ENCODE data around the gene LZTS2. TPM values are rescaled to one million over a fixed set of nuclear protein-coding genes. Genes with fewer than 3 reads are reported as not detected.

The LZTS2 gene
- total RNA-seq, 2 experiments from 2014 or later: 10.4 to 12.1 TPM

DNA sequence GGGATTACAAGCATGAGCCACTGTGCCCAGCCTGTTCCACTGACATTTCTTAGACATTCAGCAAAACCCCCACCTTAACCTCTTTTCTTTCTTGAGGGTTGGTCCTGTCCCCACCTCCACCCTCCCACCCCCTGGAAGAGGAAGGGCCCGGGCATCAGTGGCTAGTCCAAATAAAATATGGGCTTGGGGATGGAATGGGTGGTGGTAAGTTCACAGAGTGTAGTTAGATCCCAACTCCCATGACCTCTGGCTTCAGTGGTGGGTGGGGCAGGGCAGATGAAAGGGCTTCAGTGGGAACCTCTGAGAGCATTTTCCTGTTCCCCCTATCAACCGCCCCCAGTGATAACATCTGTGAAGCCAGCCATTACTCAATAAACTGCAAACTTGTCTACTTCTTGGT lies 41.2 kb downstream of the LZTS2 start:
- H3K4me1 Mint-ChIP-seq: peaks cover 20% of the 10 kb centered on the region
- peaks cover 5% of the 10 kb centered on the region for H3K27me3 Mint-ChIP-seq
- H3K27ac Mint-ChIP-seq: no peak overlapping the region
- no peaks in the 10 kb centered on the region for H3K9me3 Mint-ChIP-seq
- peaks cover 4% of the 10 kb centered on the region for H3K36me3 Mint-ChIP-seq
- no peak for DNase-seq
- H3K4me3 Mint-ChIP-seq: no peak overlapping the region

DNA sequence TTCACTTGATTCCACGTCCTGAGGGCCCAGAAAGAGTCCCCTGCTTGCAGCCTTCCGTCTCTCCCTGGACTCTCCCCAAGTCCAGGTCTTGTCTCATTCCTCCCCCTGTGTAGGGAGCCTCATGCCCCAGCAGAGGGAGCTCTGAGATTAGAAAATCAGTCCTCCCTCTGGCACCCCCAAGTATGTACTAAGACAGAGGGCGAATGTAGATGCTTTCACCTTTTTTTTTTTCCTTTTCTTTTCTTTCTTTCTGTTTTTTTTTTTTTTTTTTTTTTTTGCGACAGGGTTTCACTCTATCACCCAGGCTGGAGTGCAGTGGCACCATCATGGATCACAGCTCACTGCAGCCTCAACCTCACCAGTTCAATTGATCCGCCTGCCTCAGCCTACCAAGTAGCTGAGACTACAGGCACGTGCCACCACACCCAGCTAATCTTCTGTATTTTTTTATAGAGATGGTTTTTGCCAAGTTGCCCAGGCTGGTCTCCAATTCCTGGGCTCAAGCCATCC lies 41.7 kb downstream of the LZTS2 start:
- peaks cover 4% of the 10 kb centered on the region for H3K36me3 Mint-ChIP-seq
- peak; percentile 66 for DNase-seq
- H3K4me1 Mint-ChIP-seq: peaks cover 20% of the 10 kb centered on the region
- no peaks in the 10 kb centered on the region for H3K9me3 Mint-ChIP-seq
- H3K27ac Mint-ChIP-seq: no peak overlapping the region
- no peak overlapping the region for H3K4me3 Mint-ChIP-seq
- peaks cover 10% of the 10 kb centered on the region for H3K27me3 Mint-ChIP-seq

DNA sequence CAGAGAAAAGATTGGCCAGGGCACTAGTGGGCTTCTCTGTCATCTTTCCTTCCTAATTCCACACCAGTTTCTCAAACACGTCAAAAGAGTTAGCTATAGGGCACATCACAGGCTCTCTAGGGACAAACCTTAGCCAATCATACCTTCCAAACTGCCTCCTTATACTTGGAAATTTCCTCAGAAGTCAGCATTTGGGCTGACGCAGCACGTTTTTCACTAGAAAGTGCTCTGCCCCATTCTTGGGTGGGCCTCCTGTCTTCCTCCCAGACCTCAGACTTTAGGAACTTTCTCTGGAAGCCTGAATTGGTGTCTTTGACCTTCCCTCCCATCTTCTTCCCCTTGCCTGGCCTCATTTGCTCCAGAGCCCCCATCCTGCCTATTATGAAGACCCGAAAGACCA lies 42.5 kb downstream of the LZTS2 start:
- Mint-ChIP-seq H3K27me3 (peaks cover 18% of the 10 kb centered on the region), H3K4me1 (peaks cover 20% of the 10 kb centered on the region), H3K9me3 (no peaks in the 10 kb centered on the region), H3K27ac (no peak overlapping the region), H3K36me3 (peaks cover 4% of the 10 kb centered on the region), H3K4me3 (peak overlapping the region; percentile 84)
- no peak for DNase-seq

DNA sequence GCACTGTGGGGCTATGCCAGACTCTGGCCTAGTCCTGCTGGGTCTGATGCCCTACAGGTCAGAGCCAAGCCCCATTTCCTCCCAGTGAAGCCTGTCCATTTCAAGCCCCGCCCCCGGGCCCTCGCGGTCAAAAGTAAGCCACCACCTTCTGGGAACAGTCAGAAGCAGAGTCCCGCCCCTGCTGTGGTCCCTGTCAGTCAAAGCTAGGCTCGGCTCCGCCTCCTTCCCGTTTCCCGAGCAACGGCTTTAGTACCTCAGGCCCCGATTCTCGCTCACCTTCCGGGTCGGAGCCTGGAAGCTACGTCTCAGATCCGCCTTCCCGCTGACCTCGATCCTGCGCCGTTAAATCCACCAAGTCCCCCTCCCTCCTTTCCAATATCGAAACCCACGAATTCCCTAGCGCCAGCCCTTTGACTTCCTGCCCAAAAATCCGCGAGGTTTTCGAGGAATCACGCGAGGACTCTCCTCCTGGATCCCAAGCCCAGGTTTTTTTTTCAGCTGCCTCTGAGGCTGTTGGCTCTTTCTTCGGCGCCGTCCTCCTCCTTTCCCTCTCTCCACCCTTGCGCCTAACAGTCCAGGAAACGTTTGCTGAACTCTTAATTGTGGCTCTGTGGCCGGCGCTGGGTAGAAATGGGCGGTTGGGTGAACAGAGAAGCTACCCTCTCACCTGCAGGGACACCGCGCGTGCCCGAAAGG lies 43.2 kb downstream of the LZTS2 start:
- peak overlapping the region; percentile 74 for H3K27ac Mint-ChIP-seq

DNA sequence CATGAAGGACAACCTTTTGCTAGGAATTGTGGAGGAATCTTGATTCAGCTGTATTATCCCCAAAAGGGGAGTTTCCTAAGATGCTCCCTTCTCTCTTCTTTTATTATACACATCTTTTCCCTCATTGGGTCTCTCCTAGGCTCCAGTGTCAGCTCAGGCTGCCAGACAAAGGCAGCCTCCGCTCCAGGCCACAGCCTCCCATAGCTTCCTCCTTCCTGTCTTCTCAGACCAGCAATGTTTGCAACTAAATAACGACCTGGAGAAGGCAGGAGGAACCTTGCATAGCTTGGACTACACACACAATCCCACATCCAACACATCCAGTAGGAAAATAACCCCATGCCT lies 43.7 kb downstream of the LZTS2 start:
- H3K4me1 Mint-ChIP-seq: peaks cover 20% of the 10 kb centered on the region
- DNase-seq: no peak
- no peaks in the 10 kb centered on the region for H3K36me3 Mint-ChIP-seq
- H3K4me3 Mint-ChIP-seq: peak overlapping the region; percentile 84
- H3K9me3 Mint-ChIP-seq: no peaks in the 10 kb centered on the region
- H3K27me3 Mint-ChIP-seq: peaks cover 30% of the 10 kb centered on the region
- no peak overlapping the region for H3K27ac Mint-ChIP-seq

More for the DNA sequence above, 43.2 kb downstream of the LZTS2 start:
- H3K36me3 Mint-ChIP-seq: peaks cover 4% of the 10 kb centered on the region
- H3K9me3 Mint-ChIP-seq: no peaks in the 10 kb centered on the region
- H3K4me1 Mint-ChIP-seq: peaks cover 20% of the 10 kb centered on the region
- peak; percentile 89 for DNase-seq
- peaks cover 25% of the 10 kb centered on the region for H3K27me3 Mint-ChIP-seq
- peak overlapping the region; percentile 84 for H3K4me3 Mint-ChIP-seq

DNA sequence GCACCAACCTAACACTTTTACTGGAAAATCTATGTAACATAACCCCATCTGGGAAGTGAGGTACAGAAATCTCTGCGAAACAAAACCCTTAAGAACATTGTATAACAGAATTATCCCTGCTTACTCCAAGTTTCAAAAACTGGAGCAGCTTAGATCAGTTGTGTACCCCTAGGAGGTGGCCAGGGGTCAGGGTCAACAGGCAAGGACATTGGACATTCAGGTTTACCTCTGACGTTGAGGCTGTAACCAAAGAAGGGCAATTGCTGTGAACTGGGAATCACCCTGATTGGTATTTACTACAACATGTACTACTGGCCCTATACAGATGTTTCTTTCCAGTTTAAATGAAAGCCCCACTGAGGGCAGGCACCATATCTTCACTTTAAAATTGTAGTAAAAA lies 44.5 kb downstream of the LZTS2 start:
- no peak overlapping the region for H3K27ac Mint-ChIP-seq
- H3K4me3 Mint-ChIP-seq: no peak overlapping the region
- no peaks in the 10 kb centered on the region for H3K9me3 Mint-ChIP-seq
- H3K36me3 Mint-ChIP-seq: no peaks in the 10 kb centered on the region
- peaks cover 20% of the 10 kb centered on the region for H3K4me1 Mint-ChIP-seq
- DNase-seq: no peak
- peaks cover 38% of the 10 kb centered on the region for H3K27me3 Mint-ChIP-seq

DNA sequence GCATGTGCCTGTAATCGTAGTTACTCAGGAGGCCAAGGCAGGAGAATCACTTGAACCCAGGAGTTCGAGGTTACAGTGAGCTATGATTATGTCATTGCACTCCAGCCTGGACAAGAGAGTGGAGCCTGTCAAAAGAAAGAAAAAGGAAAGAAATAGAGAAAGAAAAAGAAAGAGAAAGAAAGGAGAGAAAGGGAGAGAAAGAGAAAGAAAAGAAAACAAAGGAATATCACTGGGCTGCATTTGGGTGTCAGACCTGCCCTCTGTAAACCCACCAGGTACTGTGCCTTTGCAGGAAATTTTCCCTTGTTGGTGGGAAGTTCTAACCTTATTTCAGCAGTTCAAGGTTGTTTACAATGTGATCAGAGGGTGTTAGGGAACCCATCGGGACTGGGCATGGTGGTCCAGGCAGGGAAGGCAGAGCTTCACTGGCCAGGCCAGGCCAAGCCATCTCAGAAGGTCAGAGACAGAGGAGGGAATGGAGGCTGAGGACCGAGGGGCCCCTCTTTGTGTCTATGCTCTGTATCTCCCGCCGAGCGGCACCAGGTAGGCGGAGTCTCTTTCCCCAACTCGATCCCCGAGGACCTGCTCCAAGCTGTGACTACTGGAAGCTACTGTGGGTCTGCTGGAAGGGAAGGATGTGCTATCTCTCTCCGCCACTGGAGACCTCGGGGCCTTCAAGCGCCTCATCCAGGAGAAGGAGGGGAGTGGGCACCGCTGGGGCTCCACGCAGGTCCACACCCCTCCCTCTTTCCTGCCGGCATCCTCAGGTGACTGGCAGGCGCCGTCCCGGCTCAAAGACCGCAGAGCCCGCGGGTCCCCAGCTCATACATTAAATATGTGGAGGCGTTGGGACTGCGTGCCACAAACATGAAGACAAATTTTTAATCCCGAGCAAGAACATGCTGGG lies 47.0 kb downstream of the LZTS2 start:
- Mint-ChIP-seq H3K27me3 (peaks cover 59% of the 10 kb centered on the region), H3K4me1 (peaks cover 19% of the 10 kb centered on the region), H3K4me3 (no peak overlapping the region), H3K36me3 (no peaks in the 10 kb centered on the region), H3K9me3 (no peaks in the 10 kb centered on the region), H3K27ac (no peak overlapping the region)
- DNase-seq: no peak

DNA sequence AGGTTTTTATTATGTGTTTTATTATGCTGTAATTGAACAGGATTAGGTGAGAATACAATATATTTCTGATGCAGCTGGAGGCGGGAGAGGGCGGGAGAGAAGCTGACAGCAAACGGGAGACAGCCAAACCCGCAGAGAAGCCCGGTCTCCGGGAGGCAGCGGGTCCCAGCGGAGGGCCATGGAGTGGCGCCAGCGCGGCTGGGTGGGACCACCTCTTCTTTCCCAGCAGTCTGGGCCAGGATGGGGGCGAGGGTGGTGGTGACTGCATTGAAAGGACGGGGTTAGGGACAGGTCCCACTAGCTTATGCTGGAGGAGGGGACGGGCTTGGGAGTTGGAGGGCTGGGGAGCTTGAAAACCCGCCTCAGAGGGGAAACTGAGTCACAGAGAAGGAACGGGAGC lies 47.7 kb downstream of the LZTS2 start:
- H3K9me3 Mint-ChIP-seq: no peaks in the 10 kb centered on the region
- H3K27me3 Mint-ChIP-seq: peaks cover 59% of the 10 kb centered on the region
- DNase-seq: no peak
- no peak overlapping the region for H3K27ac Mint-ChIP-seq
- H3K36me3 Mint-ChIP-seq: no peaks in the 10 kb centered on the region
- H3K4me1 Mint-ChIP-seq: peaks cover 16% of the 10 kb centered on the region
- H3K4me3 Mint-ChIP-seq: no peak overlapping the region

DNA sequence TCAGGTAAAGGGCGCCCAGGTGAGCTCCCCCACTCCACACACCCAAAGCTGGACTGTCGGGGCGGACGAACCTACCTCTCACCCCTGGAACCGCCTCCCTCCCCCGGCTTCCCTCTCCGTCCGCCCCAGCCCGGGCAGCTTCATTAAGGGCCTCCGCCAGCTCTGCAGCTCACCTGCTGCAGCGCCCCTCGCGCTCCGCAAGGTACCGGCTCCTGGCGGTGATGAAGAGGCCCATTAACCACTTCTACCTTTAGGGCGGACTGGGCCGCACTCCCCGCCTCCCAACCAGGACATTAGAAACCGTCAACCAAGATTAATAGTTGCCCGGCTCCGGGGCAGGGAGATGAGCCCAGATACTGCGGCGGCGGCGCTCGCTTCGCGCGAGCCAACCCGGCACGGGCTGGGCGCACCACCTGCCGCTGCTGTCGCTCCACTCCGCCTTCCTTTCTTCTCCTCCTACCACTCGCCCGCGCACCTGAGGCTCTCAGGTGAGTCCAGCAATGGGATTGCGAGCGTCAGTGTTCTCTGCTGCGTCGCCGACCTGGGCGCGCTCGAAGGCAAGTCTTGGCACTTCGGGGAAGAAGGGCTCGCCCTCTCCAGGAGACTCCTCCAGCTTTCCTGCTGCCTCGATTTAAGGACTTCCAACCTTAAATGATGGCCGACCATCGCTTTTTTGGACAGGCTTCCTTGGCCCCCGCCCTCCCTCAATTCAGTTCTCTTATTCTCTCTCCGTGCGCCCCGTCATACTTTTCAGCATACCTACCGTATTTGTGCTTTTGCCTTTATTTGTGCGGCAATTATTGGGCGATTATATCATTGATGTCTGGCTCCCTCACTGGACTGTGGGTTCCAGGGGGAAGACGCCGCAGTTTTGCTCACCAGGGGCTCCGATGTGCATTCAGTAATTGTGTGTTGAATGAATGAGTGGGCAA lies 48.6 kb downstream of the LZTS2 start:
- no peak overlapping the region for H3K27ac Mint-ChIP-seq
- H3K4me1 Mint-ChIP-seq: peaks cover 7% of the 10 kb centered on the region
- H3K9me3 Mint-ChIP-seq: no peaks in the 10 kb centered on the region
- no peaks in the 10 kb centered on the region for H3K36me3 Mint-ChIP-seq
- H3K4me3 Mint-ChIP-seq: no peak overlapping the region
- no peak for DNase-seq
- H3K27me3 Mint-ChIP-seq: peaks cover 59% of the 10 kb centered on the region

DNA sequence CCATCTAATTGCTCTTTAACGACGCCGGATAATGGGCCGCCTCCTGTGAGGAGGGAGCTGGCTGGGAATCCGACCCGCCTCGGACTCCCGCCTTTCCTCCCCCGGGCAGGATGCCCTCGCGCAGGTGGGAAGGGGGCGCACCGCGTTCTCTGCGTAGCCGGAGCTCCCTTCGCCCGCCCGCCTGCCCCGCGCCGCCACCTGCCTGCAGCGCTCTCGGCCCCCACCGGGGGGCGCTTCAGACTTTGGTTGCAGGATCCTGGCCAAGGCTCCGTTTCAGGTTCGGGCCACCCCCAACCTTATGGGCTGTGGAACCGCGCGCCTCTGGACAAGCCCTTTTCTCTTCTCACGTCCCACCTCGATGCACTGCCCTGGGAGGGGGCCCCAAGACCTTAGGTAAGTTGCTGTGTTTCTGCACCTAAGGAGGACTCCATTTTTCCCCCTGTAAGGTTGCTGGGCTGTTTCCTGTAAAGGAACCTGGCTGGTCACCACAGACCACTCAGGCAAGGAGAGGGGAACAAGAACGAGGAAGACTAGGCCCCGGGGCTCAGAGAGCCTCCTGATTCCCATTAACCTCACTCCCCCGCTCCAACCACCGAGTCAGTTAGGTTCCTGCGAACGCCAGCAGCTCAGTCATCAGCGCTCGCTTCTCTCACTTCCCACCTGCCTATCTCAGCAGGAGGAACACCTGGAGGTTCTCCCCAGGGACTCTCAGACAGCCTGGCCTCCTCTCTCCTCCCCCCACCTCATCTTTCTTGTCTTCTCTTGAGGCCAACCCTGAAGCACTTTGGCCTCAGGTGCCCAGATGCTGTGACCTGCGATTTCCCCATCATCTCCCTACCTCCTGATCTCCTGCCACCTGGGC lies 50.8 kb downstream of the LZTS2 start:
- H3K27ac Mint-ChIP-seq: no peak overlapping the region
- DNase-seq: peak; percentile 81
- no peak overlapping the region for H3K4me3 Mint-ChIP-seq
- no peaks in the 10 kb centered on the region for H3K9me3 Mint-ChIP-seq
- H3K36me3 Mint-ChIP-seq: no peaks in the 10 kb centered on the region
- H3K27me3 Mint-ChIP-seq: peaks cover 57% of the 10 kb centered on the region
- peaks cover 3% of the 10 kb centered on the region for H3K4me1 Mint-ChIP-seq

DNA sequence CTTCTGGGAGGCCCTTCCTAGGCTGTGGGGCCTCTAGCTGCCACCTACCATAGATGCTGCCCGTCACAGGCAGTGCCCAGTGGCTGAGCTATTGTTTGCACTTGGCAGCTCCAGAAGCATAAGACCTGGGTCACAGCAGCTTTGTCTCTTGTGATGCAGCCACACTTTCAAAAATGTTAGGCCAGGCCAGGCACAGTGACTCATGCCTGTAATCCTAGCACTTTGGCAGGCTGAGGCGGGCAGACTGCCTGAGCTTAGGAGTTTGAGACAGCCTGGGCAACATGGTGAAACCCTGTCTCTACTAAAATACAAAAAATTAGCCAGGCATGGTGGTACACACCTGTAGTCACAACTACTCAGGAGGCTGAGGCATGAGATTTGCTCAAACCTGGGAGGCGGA lies 52.7 kb downstream of the LZTS2 start:
- H3K36me3 Mint-ChIP-seq: peaks cover 2% of the 10 kb centered on the region
- no peak for DNase-seq
- H3K4me1 Mint-ChIP-seq: peaks cover 3% of the 10 kb centered on the region
- no peak overlapping the region for H3K27ac Mint-ChIP-seq
- H3K4me3 Mint-ChIP-seq: no peak overlapping the region
- H3K9me3 Mint-ChIP-seq: no peaks in the 10 kb centered on the region
- peaks cover 42% of the 10 kb centered on the region for H3K27me3 Mint-ChIP-seq

DNA sequence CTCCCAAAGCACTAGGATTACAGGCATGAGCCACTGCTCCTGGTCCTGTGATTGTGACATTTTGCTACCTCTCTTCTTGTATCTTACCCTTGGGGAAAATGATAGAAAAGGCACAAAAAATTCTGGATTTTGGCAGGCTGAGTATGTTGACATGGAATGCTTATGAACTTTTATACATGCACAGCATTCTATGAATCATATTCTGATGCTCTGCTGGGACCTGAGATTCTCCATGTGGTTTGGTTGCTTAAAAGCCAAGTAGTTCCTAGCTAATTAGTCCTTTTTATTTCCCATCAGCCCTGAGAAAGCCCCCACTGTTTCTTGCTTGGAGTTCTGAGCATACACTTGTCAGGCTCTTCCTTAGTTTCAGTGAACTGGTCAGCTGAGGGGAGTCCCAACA lies 53.9 kb downstream of the LZTS2 start:
- H3K4me1 Mint-ChIP-seq: peaks cover 3% of the 10 kb centered on the region
- H3K9me3 Mint-ChIP-seq: no peaks in the 10 kb centered on the region

DNA sequence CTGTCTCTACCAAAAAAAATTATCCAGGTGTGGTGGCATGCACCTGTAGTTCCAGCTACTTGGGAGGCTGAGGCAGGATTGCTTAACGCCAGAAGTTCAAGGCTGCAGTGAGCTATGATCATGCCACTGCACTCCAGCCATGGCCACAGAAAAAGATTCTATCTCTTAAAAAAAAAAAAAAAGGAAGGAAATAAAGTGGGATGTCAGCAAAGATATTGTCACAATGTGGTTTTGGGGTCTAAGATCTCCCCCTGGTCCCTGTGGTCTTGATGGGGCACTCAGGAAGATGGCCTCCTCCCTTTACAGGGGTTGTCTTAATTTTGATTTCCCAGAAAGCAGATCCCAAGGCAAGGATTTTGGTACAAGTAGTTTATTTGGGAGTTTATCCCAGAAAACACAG lies 54.7 kb downstream of the LZTS2 start:
- peaks cover 4% of the 10 kb centered on the region for H3K4me1 Mint-ChIP-seq
- H3K27ac Mint-ChIP-seq: no peak overlapping the region
- no peak overlapping the region for H3K4me3 Mint-ChIP-seq
- H3K9me3 Mint-ChIP-seq: no peaks in the 10 kb centered on the region
- H3K36me3 Mint-ChIP-seq: peaks cover 2% of the 10 kb centered on the region
- DNase-seq: no peak
- H3K27me3 Mint-ChIP-seq: peaks cover 22% of the 10 kb centered on the region

More for the DNA sequence above, 53.9 kb downstream of the LZTS2 start:
- H3K4me3 Mint-ChIP-seq: no peak overlapping the region
- H3K27ac Mint-ChIP-seq: no peak overlapping the region
- peaks cover 30% of the 10 kb centered on the region for H3K27me3 Mint-ChIP-seq
- peaks cover 2% of the 10 kb centered on the region for H3K36me3 Mint-ChIP-seq
- DNase-seq: no peak

DNA sequence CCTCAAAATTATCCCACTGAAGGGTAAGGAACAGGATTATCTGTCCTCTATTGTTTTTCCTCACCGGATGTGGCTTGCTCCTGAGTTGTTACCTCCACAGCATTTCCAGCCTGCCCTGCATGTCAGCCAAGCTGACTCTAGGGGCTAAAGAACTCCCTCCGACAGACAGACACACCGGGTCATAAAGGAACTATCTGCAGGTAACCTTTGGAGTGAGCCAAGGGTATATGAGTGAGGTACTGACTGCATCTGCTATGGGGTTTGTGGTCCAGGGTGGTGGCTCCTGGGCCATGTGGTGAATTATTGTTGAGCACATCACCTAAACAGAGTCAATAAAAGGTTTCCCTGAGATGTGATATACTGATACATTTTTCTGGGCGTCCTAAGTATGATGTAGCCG lies 55.3 kb downstream of the LZTS2 start:
- Mint-ChIP-seq H3K36me3 (peaks cover 2% of the 10 kb centered on the region), H3K27me3 (peaks cover 16% of the 10 kb centered on the region), H3K4me1 (peaks cover 9% of the 10 kb centered on the region), H3K9me3 (no peaks in the 10 kb centered on the region), H3K4me3 (no peak overlapping the region), H3K27ac (no peak overlapping the region)
- no peak for DNase-seq
